Endodermal cell (in vitro differentiated cells): Measurements from ENCODE around the gene PIEZO2. TPM values are rescaled to one million over a fixed set of nuclear protein-coding genes. Genes with fewer than 3 reads are reported as not detected.

Experiments
- DNase-seq: peaks from one replicate; pipeline ENCODE4 v3.0.0-alpha.2; 2017
- H3K27ac ChIP-seq: 2 replicates; pipeline ENCODE4 v1.5.1; 2013; ENCODE audit warnings: mild to moderate bottlenecking, low read depth, low read length, moderate library complexity
- H3K27me3 ChIP-seq: 2 replicates; pipeline ENCODE4 v1.6.1; 2013; ENCODE audit warnings: mild to moderate bottlenecking, low read length, moderate library complexity; ENCODE audit not compliant: insufficient read depth, control insufficient read depth, poor library complexity, severe bottlenecking
- H3K36me3 ChIP-seq: 2 replicates; pipeline ENCODE4 v1.7.0; 2013; ENCODE audit warnings: mild to moderate bottlenecking, low read length, moderate library complexity; ENCODE audit not compliant: control insufficient read depth, insufficient read depth
- H3K4me1 ChIP-seq: one replicate; pipeline ENCODE4 v1.7.0; 2013; ENCODE audit warnings: low read length; ENCODE audit not compliant: control insufficient read depth, insufficient read depth
- H3K4me3 ChIP-seq: 2 replicates; pipeline ENCODE4 v1.5.1; 2013; ENCODE audit warnings: mild to moderate bottlenecking, low read length, moderate library complexity
- H3K9ac ChIP-seq: 2 replicates; pipeline ENCODE4 v1.6.1; 2013; ENCODE audit warnings: mild to moderate bottlenecking, low read length, moderate library complexity; ENCODE audit not compliant: poor library complexity, severe bottlenecking; ENCODE audit errors: extremely low read depth
- H3K9me3 ChIP-seq: 2 replicates; pipeline ENCODE4 v1.6.1; 2013; ENCODE audit warnings: mild to moderate bottlenecking, low read length, moderate library complexity; ENCODE audit not compliant: control insufficient read depth
- H3K27ac Mint-ChIP-seq: 2 replicates; pipeline ENCODE4 v1.8.0; 2020; ENCODE audit warnings: mixed read lengths
- H3K27me3 Mint-ChIP-seq: 2 replicates; pipeline ENCODE4 v1.8.0; 2021; ENCODE audit warnings: mild to moderate bottlenecking, mixed read lengths; ENCODE audit not compliant: insufficient read depth
- H3K36me3 Mint-ChIP-seq: 2 replicates; pipeline ENCODE4 v1.8.0; 2020; ENCODE audit warnings: low read depth, mixed read lengths
- H3K4me1 Mint-ChIP-seq: 2 replicates; pipeline ENCODE4 v1.8.0; 2020; ENCODE audit warnings: mixed read lengths
- H3K4me3 Mint-ChIP-seq: 2 replicates; pipeline ENCODE4 v1.8.0; 2020; ENCODE audit warnings: mild to moderate bottlenecking, moderate library complexity, mixed read lengths
- H3K9me3 Mint-ChIP-seq: 2 replicates; pipeline ENCODE4 v1.8.0; 2020; ENCODE audit warnings: mild to moderate bottlenecking, mixed read lengths
- CTCF ChIP-seq: fragments of 200-600 bp; sonication (generic); conservative IDR thresholded peaks from 2 replicates; pipeline ENCODE4 v1.5.0; 2021; ENCODE audit warnings: antibody characterized with exemption, mild to moderate bottlenecking
- WGBS, 2 experiments: methylation state at CpG; one replicate each; pipeline versions ENCODE4 v1.1.5 to v1.1.7; 2013; ENCODE audit warnings: missing lambda C conversion rate in 2 of 2, mixed read lengths in 1 of 2; ENCODE audit not compliant: insufficient coverage in 1 of 2, insufficient read length in 1 of 2; 5-methylcytosine and 5-hydroxymethylcytosine counted together
- total RNA-seq, 2 donors: library from RNA; stranded (reverse); fragmentation: NEBNext Ultra II Directional in 1 of 2; extraction: Animal tissue kit (Norgen Biotek cat#: 25700) in 1 of 2; gene quantifications; 2 replicates in 1 of 2; 3 replicates in 1 of 2; pipeline ENCODE4 v1.2.1, GENCODE V29; 2021

Gene PIEZO2
- total RNA-seq, 2 donors from 2014 or later, result 7.3 to 12.1 TPM

DNA sequence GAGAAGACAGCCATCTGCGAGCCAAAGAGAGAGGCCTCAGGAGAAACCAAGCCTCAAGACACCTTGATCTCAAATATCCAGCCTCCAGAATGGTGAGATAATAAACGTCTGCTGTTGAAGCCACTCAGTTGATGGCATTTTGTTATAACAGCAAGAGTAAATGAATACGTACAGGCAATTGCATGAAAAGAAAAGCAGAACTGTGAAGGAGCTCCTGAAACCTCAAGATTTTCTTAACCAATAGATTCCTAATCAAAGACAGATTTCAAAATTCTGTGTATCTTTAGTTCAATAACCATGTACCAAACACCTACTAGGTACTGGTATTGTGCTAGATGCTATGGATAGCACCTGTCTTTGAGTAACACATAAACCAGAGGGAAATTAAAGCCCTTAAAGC is 139.5 kb downstream of the PIEZO2 start:
- no peaks in the 10 kb centered on the region for H3K9me3 Mint-ChIP-seq
- H3K4me1 Mint-ChIP-seq, result peaks cover 15% of the 10 kb centered on the region
- Histone ChIP-seq H3K9me3 (no peaks in the 10 kb centered on the region), H3K36me3 (no peaks in the 10 kb centered on the region), H3K4me3 (no peak overlapping the region), H3K9ac (no peak overlapping the region), H3K27me3 (no peaks in the 10 kb centered on the region), H3K27ac (no peak overlapping the region), H3K4me1 (peaks cover 5% of the 10 kb centered on the region)
- no peak for DNase-seq
- TF ChIP-seq CTCF, result no peak
- no peaks in the 10 kb centered on the region for H3K36me3 Mint-ChIP-seq
- H3K27ac Mint-ChIP-seq, result no peak overlapping the region
- 87 to 94% methylated on average over 2 to 3 of the region's 3 CpGs for WGBS, 2 experiments
- no peaks in the 10 kb centered on the region for H3K27me3 Mint-ChIP-seq
- H3K4me3 Mint-ChIP-seq, result no peak overlapping the region

DNA sequence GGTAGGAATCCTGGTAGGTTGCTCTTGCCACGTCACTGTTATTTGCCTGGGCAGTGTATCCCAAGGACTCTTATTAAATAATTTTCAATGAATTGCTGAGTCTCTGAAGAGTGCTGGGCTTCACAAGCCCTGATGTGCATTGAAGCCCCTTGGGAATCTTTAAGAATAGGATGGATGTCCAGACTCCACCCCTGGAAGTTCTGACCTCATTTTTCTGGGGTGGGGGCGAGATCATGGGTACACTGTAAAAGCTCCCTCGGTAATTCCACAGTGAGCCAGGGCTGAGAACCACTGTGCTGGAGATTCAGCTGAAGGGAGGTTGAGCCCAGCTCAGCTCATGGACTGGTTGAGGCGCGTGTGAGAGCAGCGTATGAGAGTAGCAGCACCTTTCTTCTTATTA is 140.2 kb downstream of the PIEZO2 start:
- Mint-ChIP-seq H3K27ac (no peak overlapping the region), H3K4me3 (no peak overlapping the region), H3K27me3 (no peaks in the 10 kb centered on the region), H3K4me1 (peaks cover 15% of the 10 kb centered on the region), H3K36me3 (no peaks in the 10 kb centered on the region), H3K9me3 (no peaks in the 10 kb centered on the region)
- H3K4me3 ChIP-seq, result no peak overlapping the region
- TF ChIP-seq CTCF, result no peak
- peaks cover 5% of the 10 kb centered on the region for H3K4me1 ChIP-seq
- no peak overlapping the region for H3K27ac ChIP-seq
- WGBS, 2 experiments, result 94 to 100% methylated on average over 2 to 6 of the region's 6 CpGs
- no peak overlapping the region for H3K9ac ChIP-seq
- no peaks in the 10 kb centered on the region for H3K27me3 ChIP-seq
- DNase-seq, result no peak
- H3K9me3 ChIP-seq, result no peaks in the 10 kb centered on the region
- H3K36me3 ChIP-seq, result no peaks in the 10 kb centered on the region

- H3K27ac Mint-ChIP-seq, result no peak overlapping the region
- no peaks in the 10 kb centered on the region for H3K27me3 Mint-ChIP-seq
- Histone ChIP-seq H3K4me1 (peaks cover 5% of the 10 kb centered on the region), H3K36me3 (no peaks in the 10 kb centered on the region), H3K9ac (no peak overlapping the region), H3K9me3 (no peaks in the 10 kb centered on the region), H3K4me3 (no peak overlapping the region), H3K27me3 (no peaks in the 10 kb centered on the region), H3K27ac (no peak overlapping the region)
- H3K4me1 Mint-ChIP-seq, result peaks cover 15% of the 10 kb centered on the region
- no peak overlapping the region for H3K4me3 Mint-ChIP-seq
- no peak for TF ChIP-seq CTCF
- DNase-seq, result no peak
- H3K9me3 Mint-ChIP-seq, result no peaks in the 10 kb centered on the region
- WGBS, 2 experiments, result 74 to 76% methylated on average over 3 of the region's 3 CpGs
- H3K36me3 Mint-ChIP-seq, result no peaks in the 10 kb centered on the region
Measured at GRCh38 chr18:11008505-11008904, 140.9 kb downstream of the PIEZO2 start.
